NCI-H748 (cell line): Measurements from ENCODE around the gene PIM1.
A peak's percentile ranks its signal among the peaks of the same experiment; 100 is the strongest.
"Not testable (repeated sequence)": the region's sequence is repeated elsewhere in the genome, so short reads cannot be mapped to it uniquely, and the experiment has no call there.

Experiments used
- DNase-seq: peaks from one replicate; lab custom pipeline; 2025; ENCODE audit not compliant: unreplicated experiment; lab: John Stamatoyannopoulos, UW

Gene PIM1

DNA sequence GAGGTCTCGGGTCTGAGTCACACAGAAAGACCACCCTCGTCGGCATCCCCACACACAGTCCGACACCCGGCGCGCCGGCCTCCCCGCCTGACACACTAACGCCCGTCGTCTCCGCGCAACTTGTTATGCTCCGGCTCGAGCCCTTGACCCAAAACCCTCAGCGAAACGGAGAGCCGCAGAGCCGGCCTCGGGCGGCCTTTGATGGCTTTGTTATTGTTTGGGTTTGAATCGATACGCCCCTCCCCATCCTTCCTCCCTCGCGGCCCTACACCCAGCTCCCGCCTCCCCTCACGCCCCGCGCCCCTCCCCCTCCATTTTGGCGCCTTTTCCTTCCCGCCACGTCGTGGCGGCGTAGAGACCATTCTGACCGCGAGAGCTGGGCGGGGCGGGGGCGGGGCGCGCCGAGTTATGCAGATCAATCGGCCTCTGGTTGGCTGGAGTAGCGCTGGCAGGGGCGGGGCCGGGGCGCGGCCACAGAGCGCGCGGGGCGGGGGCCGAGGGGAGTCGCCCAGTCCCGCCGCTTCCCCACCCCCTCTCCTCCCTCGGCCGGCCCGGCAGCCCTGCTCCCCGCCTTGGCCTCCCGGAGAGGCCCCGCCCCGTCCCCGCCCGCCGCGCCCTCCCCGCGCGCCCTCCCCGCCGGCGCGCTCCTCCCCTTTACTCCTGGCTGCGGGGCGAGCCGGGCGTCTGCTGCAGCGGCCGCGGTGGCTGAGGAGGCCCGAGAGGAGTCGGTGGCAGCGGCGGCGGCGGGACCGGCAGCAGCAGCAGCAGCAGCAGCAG is at the start of gene PIM1:
Gene PIM1 (plus strand): TSS at position 657 of the 777 bp plus-strand sequence. CDS start 424 bp downstream, outside the sequence.
- DNase-seq = peak; percentile 99

DNA sequence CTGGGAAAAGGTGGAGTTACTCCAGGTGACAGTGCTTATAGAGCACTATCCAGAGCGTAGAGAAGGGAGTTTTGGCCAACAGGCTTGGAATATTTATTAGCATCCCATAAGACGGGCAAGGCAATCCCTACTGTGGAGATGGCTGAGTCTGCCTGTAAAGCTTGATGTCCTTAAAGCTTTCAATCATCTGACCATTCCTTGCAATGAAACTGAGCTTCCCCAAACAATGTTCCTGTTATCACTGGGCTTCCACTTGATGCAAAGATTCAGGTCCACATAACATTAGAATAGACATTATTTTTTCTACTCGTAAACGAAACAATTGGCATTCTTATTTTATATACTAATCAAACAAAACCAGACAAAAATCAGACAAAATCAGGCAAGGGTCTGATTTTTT is 48.4 kb upstream of the PIM1 start:
- no peak for DNase-seq

DNA sequence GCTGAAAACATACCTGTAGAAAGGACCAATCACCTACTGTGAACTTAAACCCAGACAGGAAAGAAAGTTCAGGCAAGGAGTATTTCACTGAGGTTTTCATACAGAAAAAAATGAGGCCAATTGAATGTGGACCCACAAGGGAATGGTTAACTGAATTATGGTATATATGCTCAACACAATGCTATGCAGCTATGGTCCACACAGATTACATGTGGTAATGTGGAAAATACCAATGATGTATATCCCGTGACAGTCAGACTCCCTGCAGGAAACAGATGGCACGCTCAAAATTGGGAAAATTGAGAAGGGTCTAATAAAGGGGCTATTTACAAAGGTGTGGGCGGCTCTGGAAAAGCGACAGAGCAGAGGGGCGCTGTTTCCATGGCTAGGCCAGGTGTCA is 47.1 kb upstream of the PIM1 start:
- DNase-seq = no peak

DNA sequence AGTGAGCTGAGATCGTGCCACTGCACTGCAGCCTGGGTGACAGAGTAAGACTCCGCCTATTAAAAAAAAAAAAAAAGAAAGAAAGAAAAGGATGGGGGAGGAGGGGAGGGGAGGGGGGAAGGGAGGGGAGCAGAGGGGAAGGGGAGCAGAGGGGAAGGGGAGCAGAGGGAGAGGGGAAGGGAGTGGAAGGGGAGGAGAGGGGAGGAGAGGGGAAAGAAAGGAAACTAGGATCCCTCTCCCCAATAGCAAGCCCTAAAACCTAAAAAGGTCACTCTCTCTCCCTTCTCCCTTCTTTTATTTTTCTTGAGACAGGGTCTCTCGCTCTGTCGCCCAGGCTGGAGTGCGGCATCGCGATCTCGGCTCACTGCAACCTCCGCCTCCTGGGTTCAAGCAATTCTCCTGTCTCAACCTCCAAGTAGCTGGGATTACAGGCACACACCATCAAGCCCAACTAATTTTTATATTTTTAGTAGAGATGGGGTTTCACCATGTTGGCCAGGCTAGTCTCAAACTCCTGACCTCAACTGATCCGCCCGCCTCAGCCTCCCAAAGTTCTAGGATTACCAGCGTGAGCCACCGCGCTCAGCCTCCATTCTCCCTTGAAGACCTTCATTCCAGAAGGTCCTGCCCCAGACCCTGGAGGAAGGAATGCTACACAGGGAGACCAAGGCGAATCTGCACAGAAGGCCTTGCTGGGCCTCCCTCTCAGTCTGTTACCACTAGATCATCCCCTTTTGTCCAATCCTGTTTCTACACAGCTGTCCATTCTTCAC is 45.8 kb upstream of the PIM1 start:
- no peak for DNase-seq

DNA sequence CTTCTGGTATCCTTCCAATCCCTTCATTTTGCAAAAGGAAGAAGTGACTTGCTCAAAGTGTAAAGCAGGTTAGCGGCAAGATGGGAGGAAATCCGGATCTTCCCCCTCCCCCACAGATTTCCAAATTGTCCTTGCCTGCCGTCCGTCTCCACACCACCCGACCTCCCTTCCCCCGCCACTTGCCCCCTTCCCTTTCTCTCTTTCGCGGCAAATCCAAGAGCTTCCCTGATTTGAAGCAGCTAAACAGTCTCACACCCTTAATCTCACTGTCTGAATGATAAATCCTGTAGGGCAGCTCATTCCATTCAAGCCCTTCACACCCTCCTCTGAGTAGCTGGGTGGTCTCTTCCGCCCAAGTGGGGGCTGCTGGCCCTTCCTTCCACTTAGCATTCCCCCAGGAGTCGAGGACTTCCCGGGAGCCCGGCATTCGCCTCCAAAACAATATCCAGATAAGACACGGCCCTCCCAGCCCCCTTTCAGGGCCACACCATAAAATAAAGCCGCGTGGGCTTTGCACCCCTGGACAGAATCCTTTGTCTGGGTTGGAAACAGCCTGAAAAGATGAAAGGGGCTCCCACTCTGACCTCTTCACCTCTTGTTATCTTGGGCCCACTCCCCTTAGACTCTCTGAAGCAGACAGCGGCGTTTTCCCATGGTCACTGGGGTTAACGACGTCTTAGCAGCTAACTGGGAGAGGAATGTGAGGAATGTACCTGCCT is 44.0 kb upstream of the PIM1 start:
- no peak for DNase-seq

DNA sequence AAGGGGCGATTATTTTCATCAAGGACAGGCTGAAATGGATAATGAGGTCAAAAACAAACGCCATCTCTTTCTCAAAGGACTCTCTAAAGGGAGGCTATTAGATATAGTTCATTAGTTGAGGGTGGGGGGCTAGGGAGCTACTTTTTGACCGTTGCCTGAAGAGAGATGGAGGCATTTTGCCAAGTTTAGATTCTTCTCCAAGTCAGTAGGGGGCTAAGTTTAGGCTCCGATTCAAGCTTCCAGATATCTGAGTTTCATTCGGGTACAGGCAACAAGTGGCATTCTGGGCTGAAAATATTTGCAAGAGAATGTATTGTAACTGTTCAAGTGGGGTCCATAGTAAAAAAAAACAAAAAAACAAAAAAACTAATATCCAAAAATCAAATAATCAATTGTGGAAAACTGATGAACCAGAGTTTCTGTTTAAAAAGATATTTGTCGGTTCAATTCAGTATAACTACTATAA is 43.4 kb upstream of the PIM1 start:
- DNase-seq = no peak

DNA sequence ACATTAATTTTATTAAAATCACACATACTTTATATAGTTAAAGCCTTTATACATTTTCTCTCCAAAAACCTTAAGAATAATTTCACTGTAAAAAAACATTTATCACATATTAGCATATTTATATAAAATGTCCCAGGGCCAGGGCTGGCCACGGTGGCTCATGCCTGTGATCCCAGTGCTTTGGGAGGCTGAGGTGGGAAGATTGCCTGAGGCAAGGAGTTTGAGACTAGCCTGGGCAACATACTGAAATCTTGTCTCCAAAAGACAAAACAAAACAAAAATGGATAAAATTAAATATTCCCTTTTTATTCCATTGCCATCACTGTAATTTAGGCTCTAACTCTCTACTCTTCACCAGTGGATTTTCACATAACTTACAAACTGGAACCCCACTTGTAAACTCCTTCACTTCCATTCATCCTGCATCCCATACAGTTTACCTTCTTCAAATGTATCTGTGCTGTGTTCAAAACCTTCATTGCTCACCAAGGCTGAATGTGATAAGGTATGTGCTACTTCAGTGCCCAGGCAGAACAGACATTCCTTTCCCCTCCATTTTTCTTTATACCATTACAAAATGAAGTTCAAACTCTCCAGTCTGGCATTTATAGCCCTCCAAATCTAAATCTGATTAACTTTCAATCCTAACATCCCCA is 42.9 kb upstream of the PIM1 start:
- DNase-seq = no peak

DNA sequence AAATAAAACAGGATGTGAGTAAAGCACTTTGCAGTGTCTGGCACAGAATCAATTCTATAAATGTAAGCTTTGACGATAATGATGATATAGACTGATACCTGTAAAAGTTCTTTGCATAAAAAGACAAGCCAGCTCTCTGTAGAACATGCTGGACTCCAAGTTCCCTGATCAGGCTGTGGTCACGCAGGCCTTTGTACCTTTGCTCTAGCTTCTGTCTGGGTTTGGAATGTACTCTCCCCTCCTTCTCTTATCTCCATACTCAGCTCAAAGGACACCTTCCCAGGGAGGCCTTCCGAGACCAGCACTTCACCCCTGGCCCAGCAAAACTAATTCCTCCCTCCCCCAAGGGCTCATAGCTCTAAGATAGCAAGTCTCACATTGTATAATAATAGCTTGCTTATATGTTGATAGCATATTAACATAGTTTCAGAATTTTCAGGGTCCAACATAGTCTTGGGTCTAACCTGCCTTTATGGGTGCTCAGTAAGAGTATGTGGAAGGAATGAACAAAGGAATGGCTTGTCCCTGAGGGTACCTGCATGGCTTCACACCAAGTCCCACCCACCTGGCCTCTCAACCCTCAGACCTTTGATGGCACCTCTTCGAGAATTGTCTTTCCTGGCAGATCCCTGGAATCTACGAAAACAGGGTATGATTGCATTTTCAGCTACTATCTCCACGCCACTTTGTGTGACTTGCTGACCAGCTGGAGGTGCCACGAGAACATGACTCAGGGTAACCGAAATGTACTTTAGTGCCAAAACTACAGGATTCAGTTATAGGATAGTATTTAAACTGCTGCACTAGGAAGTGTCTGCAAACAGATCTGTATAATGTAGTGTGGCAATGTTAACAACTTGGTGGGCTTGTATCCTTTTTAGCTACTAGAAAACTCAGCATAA is 41.7 kb upstream of the PIM1 start:
- DNase-seq = no peak

DNA sequence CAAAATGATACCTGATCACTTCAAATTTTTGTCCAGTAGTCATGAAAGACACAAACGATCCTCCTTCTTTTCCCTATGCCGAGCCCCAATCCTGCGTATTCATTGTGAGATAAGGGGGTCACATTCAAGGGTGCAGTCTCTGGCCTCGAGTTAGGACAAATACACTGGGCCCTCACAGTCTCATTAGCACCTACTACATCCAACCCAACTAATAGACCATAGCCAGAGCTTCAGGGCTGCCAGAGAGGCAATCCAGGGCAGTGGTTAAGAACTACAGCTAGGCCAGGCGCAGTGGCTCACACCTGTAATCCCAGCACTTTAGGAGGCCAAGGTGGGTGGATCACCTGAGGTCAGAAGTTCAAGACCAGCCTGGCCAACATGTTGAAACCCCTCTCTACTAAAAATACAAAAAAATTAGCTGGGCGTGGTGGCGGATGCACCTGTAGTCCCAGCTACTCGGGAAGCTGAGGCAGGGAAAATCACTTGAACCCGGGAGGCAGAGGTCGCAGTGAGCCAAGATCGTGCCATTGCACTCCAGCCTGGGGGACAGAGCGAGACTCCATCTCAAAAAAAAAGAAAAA is 41.0 kb upstream of the PIM1 start:
- not testable (repeated sequence) for DNase-seq

DNA sequence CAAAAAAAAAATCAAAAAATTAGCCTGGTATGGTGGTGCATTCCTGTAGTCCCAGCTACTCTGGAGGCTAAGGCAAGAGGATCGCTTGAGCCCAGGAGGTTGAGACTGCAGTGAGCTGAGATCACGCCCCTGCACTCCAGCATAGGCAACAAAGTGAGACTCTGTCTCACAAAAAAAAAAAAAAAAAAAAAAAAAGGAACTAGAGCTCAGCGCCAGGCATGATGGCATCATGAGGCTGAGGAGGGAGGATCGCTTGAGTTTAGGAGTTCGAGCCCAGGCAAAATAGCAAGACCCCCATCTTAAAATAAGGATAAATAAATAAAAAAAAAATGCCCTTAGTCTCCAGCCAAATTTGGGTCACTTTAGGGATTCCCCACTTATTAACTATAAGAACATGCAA is 40.4 kb upstream of the PIM1 start:
- DNase-seq = no peak

DNA sequence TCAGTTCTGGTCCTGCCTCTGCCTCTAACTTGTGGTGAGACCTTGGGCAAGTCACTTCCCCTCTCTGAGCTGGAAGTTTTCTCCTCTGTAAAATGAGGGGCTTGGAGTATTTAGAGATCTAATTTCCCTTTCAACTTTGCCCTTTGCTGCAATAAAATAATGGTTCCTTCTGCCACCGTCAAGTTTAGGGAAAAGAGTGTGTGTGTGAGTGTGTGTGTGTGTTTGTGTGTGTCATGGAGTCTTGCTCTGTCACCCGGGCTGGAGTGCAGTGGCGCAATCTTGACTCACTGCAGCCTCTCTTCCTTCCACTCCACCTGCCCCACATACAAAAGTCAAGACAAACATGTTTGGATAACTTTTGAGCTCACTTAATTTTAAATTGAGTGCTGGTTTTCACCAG is 39.2 kb upstream of the PIM1 start:
- no peak for DNase-seq

DNA sequence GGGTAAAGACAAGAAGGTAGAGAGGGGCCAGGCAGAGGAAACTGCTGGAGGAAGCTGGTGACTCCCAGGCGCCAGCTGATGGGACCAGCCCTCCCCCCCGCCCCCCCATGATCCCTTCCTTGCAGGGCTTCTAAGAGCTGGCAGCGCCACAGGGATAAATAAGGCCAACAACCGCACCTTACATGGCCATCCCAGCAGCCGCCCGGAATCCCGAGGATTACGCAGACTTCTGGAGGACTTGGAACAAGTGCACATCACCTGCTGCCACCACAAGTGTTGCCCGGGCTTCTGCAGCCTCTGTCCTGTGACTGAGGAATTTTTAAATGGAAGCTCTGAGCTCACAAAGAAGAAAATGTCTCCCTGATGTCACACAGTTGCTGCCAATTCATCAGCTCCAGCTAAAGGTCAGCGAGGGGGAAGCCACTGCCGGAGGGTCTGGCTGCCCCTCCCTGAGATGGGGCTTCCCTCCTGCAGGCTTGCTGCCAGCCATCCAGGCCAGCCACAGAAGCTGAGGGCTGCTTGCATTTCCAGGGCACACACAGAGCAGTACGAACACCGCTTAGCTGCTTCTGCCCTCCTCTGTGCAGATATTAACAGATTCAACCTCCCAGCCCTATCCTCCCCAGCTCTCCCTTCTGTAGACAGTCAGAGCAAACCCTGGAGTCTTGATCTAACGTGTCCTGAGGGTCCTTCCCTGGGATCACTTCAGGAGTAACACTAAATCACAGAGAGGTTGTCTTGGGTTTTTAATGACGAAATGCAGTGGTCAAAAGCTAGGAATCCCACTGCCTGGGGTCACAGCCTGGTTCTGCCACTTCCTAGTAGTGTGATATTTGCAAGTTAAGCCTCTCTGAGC is 38.6 kb upstream of the PIM1 start:
- DNase-seq = peak; percentile 15

DNA sequence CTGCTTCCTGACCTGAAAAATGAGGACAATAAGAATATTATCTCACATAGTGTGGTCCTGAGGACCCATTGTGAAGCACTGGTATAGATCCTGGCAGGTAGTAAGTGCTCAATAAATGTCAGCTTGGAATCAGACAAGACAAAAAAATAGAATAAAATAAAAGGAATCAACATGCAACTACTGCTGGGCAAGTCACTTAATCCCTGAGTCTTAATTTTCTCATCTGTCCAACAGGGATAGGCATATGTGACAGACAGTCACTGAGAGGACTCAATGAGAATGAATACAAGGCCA is 38.0 kb upstream of the PIM1 start:
- DNase-seq = no peak

DNA sequence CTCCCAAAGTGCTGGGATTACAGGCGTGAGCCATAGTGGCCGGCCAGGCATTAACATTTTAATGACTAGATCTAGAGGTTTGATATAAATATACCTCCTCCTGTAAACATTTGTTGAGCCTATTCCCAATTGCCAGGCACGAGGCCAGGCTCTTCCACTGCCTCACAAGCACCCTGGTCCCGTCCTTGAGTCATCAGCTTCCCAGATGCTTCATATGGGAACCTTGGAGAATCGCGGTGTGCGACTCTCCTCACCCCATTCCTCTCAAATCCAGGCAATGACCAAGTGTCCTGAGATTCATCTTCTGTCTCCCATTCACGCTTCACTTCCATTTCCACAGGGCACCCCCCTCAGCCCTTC is 35.9 kb upstream of the PIM1 start:
- no peak for DNase-seq

DNA sequence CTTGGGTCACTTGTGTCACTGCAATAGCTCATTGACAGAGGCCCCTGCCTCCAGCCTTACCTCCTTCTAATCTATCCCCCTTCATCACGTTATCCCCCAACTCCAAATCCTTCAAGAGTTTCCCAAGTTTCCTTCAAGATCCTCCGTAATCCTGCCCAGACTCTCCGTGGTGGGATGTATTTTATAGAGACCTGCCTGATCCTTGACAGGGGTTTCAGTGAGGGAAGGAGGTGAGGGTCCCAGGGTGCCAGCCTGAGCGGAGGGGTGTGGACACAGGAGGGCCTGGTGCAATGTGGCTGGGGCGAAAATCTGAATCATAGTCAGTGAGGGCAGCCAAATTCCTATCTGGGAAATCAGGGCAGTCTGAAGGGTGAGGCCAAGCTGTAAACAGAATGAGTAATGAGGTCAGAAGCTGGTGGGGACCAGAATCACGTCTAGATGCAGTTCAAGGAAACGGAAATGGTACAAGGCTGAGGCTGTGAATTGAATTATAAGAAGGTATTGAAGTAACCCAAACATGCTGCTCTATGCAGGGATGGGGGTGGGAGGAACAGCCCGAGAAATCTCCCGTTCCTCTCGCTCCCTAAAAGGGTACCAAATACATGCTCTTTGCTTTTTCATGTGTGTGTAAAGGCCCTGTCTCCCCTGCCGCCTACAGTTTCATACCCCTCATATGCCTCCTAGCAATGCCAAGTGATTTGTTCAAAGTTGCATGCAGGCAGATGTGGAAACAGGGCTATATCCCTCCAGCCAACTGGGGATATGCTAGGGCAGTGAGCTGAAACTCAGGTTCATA is 35.4 kb upstream of the PIM1 start:
- no peak for DNase-seq

DNA sequence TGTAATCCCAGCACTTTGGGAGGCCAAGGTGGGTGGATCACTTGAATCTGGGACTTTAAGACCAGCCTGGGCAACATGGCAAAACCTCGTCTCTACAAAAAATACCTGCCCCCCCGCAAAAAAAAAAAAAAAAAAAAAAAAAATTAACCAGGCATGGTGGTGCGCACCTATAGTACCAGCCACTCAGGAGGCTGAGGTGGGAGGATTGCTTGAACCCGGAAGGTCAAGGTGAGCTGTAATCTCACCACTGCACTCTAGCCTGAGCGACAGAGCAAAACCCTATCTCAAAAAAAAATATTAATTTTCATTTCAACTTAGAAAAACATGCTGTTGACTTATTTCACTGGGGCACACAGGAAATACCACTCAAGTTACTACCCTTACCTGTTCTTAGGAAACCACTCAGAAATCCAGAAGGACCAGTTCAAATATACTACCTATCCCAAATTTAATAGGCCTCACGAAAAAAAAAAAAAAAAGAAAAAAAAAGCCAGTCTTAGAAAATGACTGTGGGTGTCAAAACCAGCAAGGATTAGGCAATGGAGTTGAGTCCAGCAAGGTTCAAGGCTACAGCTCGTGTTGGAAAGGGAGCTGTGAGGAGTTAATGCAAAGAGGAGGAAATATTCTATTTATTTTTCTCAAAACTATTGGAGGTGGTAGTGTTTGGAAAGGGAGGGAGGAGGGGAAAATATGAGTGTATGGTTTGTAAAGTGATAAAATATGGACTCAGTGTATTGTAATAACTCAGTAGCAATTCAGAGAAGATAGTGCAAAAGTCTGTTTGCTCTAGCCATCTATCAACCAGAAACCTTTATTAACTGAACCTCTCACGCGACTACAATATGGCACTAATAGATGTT is 33.9 kb upstream of the PIM1 start:
- DNase-seq = no peak

DNA sequence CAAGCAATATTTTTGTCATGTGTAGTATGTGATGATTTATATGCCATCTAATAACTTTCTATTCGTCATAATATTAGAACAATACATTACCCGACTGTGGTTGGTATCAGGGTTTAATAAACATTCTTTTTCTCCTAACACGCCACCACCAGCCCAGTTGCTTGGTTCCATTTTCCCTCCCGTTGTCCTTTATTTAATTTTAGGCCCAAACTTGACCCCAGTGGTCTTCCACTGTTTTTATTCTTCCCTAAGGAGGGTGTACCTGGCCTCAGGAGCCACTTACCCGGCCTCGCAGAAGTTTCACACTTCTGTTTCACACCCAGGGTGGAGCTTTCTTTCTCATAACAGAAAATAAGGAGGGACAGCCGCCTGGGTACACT is 33.1 kb upstream of the PIM1 start:
- no peak for DNase-seq
